ENCODE data around the gene TMC2. TPM values are rescaled to one million over a fixed set of nuclear protein-coding genes. Genes with fewer than 3 reads are reported as not detected.

Gene TMC2
- polyA plus RNA-seq, 4 donors: 0.14 to 0.43 (median 0.23) TPM

GRCh38 chr20:2576317-2576727 lies 39.9 kb downstream of the TMC2 start:
- no peak for DNase-seq (ENCODE audit: low read depth in 4 of 4, low spot score in 2 of 4)

GRCh38 chr20:2578475-2579192 lies 42.3 kb downstream of the TMC2 start:
- no peak for DNase-seq (ENCODE audit: low read depth in 4 of 4, low spot score in 2 of 4)

- DNase-seq (ENCODE audit: low read depth in 4 of 4, low spot score in 2 of 4): no peak
These were observed 49.4 kb downstream of the TMC2 start for GRCh38 chr20:2585811-2586210.

GRCh38 chr20:2593756-2594155 lies 57.4 kb downstream of the TMC2 start:
- no peak for DNase-seq (ENCODE audit: low read depth in 4 of 4, low spot score in 2 of 4)

- no peak for DNase-seq (ENCODE audit: low read depth in 4 of 4, low spot score in 2 of 4)
These were observed 58.7 kb downstream of the TMC2 start for GRCh38 chr20:2595076-2595475.

- DNase-seq (ENCODE audit: low read depth in 4 of 4, low spot score in 2 of 4): no peak
These were observed 60.4 kb downstream of the TMC2 start for GRCh38 chr20:2596673-2597279.

- peak in 1 of 4 donors; percentile 12 for DNase-seq (ENCODE audit: low read depth in 4 of 4, low spot score in 2 of 4)
These were observed 63.1 kb downstream of the TMC2 start for GRCh38 chr20:2599288-2600006.

- DNase-seq (ENCODE audit: low read depth in 4 of 4, low spot score in 2 of 4): no peak
These were observed 65.8 kb downstream of the TMC2 start for GRCh38 chr20:2602046-2602735.

- no peak for DNase-seq (ENCODE audit: low read depth in 4 of 4, low spot score in 2 of 4)
These were observed 66.4 kb downstream of the TMC2 start for GRCh38 chr20:2602746-2603145.

GRCh38 chr20:2603816-2604505 lies 67.6 kb downstream of the TMC2 start:
- no peak for DNase-seq (ENCODE audit: low read depth in 4 of 4, low spot score in 2 of 4)

GRCh38 chr20:2604506-2604835 lies 68.1 kb downstream of the TMC2 start:
- DNase-seq (ENCODE audit: low read depth in 4 of 4, low spot score in 2 of 4): no peak

- DNase-seq (ENCODE audit: low read depth in 4 of 4, low spot score in 2 of 4): no peak
These were observed 70.2 kb downstream of the TMC2 start for GRCh38 chr20:2606507-2607006.

GRCh38 chr20:2610326-2610725 lies 74.0 kb downstream of the TMC2 start:
- no peak for DNase-seq (ENCODE audit: low read depth in 4 of 4, low spot score in 2 of 4)

GRCh38 chr20:2610941-2611720 lies 74.8 kb downstream of the TMC2 start:
- DNase-seq (ENCODE audit: low read depth in 4 of 4, low spot score in 2 of 4): no peak

- no peak for DNase-seq (ENCODE audit: low read depth in 4 of 4, low spot score in 2 of 4)
These were observed 75.7 kb downstream of the TMC2 start for GRCh38 chr20:2612073-2612472.

GRCh38 chr20:2616634-2617033 lies 80.3 kb downstream of the TMC2 start:
- no peak for DNase-seq (ENCODE audit: low read depth in 4 of 4, low spot score in 2 of 4)

GRCh38 chr20:2617099-2617714 lies 80.8 kb downstream of the TMC2 start:
- DNase-seq (ENCODE audit: low read depth in 4 of 4, low spot score in 2 of 4): no peak

- no peak for DNase-seq (ENCODE audit: low read depth in 4 of 4, low spot score in 2 of 4)
These were observed 82.4 kb downstream of the TMC2 start for GRCh38 chr20:2618815-2619214.

GRCh38 chr20:2619337-2619736 lies 83.0 kb downstream of the TMC2 start:
- DNase-seq (ENCODE audit: low read depth in 4 of 4, low spot score in 2 of 4): no peak

Measured in left renal cortex interstitium (tissue), 4 donors.